OCI-LY7 (cell line): Measurements from ENCODE around the gene ZNF652.

Source experiments
- EZH2phosphoT487 ChIP-seq: fragments of 200-600 bp; sonication (generic); IDR thresholded peaks from 2 replicates; pipeline ENCODE4 v1.6.1; 2018; ENCODE audit warnings: low read depth, borderline replicate concordance, mild to moderate bottlenecking, mixed run types, antibody characterized with exemption, low read length, moderate library complexity, mixed read lengths
- TF ChIP-seq, protein P1 (sequence below): fragments of 200-600 bp; sonication (generic); conservative IDR thresholded peaks from 2 replicates; pipeline ENCODE4 v1.5.1; 2014; ENCODE audit warnings: mild to moderate bottlenecking, antibody characterized with exemption, low read length, moderate library complexity, mixed read lengths

DNA sequence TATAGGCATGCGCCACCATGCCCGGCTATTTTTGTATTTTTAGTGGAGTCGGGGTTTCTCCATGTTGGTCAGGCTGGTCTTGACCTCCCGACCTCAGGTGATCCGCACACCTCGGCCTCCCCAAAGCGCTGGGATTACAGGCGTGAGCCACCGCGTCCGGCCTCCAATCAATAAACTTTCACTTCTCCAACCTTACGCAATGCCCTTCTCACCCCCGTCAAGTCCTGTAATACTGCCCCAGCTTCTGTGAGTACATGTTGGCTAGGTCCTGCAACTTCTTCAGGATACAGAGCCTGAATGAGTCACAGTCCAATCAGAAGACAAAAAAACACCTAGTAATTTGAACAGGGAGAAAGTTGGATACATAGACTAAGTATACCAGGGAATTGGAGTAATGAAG is 84.4 kb downstream of the ZNF652 start:
- TF ChIP-seq, protein P1, sequence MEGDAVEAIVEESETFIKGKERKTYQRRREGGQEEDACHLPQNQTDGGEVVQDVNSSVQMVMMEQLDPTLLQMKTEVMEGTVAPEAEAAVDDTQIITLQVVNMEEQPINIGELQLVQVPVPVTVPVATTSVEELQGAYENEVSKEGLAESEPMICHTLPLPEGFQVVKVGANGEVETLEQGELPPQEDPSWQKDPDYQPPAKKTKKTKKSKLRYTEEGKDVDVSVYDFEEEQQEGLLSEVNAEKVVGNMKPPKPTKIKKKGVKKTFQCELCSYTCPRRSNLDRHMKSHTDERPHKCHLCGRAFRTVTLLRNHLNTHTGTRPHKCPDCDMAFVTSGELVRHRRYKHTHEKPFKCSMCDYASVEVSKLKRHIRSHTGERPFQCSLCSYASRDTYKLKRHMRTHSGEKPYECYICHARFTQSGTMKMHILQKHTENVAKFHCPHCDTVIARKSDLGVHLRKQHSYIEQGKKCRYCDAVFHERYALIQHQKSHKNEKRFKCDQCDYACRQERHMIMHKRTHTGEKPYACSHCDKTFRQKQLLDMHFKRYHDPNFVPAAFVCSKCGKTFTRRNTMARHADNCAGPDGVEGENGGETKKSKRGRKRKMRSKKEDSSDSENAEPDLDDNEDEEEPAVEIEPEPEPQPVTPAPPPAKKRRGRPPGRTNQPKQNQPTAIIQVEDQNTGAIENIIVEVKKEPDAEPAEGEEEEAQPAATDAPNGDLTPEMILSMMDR: no peak
- TF ChIP-seq EZH2phosphoT487: no peak
